Prostate gland (tissue), 2 donors: ENCODE results near the gene EFHD1. TPM values are rescaled to one million over a fixed set of nuclear protein-coding genes. Genes with fewer than 3 reads are reported as not detected.

Source experiments
- DNase-seq: peaks from one replicate; pipeline ENCODE4 v3.0.0-alpha.2; 2019; ENCODE audit warnings: low spot score
- H3K27ac ChIP-seq, 2 donors: fragments of 200-600 bp; sonication (generic); 2 replicates each; pipeline ENCODE4 v1.5.1; 2017 to 2019
- H3K27me3 ChIP-seq: fragments of 200-600 bp; sonication (generic); replicated peaks from 2 replicates; pipeline ENCODE4 v1.5.1; 2019; ENCODE audit not compliant: insufficient read depth
- H3K36me3 ChIP-seq, 2 donors: fragments of 200-600 bp; sonication (generic); 1 replicate in 1 of 2; 2 replicates in 1 of 2; pipeline versions ENCODE4 v1.5.1 to v1.8.1; 2017 to 2019
- H3K4me1 ChIP-seq: fragments of 200-600 bp; sonication (generic); replicated peaks from 2 replicates; pipeline ENCODE4 v1.5.1; 2019
- H3K4me3 ChIP-seq, 2 donors: fragments of 200-600 bp; sonication (generic); 2 replicates each; pipeline ENCODE4 v1.5.1; 2017 to 2019
- H3K9me3 ChIP-seq: fragments of 200-600 bp; sonication (generic); 2 replicates; pipeline ENCODE4 v1.5.1; 2017
- POLR2A ChIP-seq: fragments of 450-650 bp; IDR thresholded peaks from one replicate; pipeline ENCODE4 v1.6.1; 2016; ENCODE audit warnings: antibody characterized with exemption, mild to moderate bottlenecking
- POLR2AphosphoS5 ChIP-seq: sonication (generic); formaldehyde crosslinking; IDR thresholded peaks from one replicate; pipeline ENCODE4 v1.6.1; 2017; ENCODE audit warnings: antibody characterized with exemption
- WGBS: methylation state at CpG from one replicate; pipeline ENCODE4 v1.1.5; 2018; 5-methylcytosine and 5-hydroxymethylcytosine counted together
- intact Hi-C: fragments of 100-400 bp; cut with DNase I; formaldehyde crosslinking; loops from one replicate; pipeline ENCODE4 v1.14.2; 2022
- total RNA-seq, 2 donors: library from RNA; depleted of rRNA; stranded (reverse); fragments of >200 nt; gene quantifications; one replicate each; pipeline ENCODE4 v1.1.0, GENCODE V29; 2016
- TF ChIP-seq, protein P1 (sequence below), 4 experiments: fragments of 200-600 bp in 2 of 4; fragments of 450-650 bp in 2 of 4; sonication (generic) in 2 of 4; IDR thresholded peaks; 1 replicate in 3 of 4; 2 replicates in 1 of 4; pipeline ENCODE4 v1.5.1; 2016 to 2019; ENCODE audit warnings: antibody characterized with exemption in 4 of 4, mild to moderate bottlenecking in 2 of 4, moderate library complexity in 2 of 4

Gene EFHD1
- total RNA-seq, 2 donors from 2014 or later, result 25.9 to 33.1 TPM

DNA sequence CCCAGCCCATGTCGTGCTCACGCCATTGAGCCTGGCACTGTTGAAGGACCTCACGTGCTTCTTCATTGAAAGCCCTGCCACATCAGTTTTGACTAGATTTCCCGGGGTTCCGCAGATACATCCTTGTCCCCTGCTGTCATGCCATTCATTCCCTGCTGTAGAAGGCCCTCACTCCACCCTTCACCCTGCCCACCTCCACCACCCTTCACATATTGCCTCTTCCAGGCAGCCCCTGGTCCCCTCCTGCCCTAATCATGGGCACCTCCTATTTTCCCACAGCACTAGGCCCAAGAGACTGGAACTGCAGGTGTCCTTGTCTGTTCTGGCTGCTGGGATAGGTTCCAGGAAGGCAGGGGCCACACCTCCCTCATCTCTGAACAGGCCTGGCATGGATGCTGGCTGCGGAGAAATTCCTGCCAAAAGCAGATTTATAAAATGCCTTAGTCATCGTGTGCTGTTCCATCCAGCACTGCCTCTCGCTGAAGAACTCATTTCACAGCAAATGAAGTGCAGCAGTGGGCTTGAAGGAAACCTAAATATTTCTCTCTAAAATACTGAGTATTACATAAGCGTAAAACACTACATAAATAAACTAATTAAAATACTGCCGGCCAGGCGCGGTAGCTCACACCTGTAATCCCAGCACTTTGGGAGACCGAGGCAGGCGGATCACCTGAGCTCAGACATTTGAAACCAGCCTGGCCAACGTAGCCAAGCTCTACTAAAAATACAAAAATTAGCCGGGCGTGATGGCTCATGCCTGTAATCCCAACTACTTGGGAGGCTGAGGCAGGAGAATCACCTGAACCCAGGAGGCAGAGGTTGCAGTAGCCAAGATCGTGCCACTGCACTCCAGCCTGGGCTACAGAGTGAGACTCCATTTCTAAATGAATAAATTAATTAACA, 44.5 kb upstream of the EFHD1 start:
- intact Hi-C loops, result loop anchor here (5.0 kb wide), 1 partner anchor 37 kb away; the partner anchor contains the start of genes EIF4E2 and TIGD1
- H3K27me3 ChIP-seq, result no peaks in the 10 kb centered on the region
- no peak overlapping the region for H3K4me3 ChIP-seq
- DNase-seq, result peak; percentile 93
- TF ChIP-seq POLR2A (no peak), POLR2AphosphoS5 (peak; percentile 92)
- TF ChIP-seq, protein P1, sequence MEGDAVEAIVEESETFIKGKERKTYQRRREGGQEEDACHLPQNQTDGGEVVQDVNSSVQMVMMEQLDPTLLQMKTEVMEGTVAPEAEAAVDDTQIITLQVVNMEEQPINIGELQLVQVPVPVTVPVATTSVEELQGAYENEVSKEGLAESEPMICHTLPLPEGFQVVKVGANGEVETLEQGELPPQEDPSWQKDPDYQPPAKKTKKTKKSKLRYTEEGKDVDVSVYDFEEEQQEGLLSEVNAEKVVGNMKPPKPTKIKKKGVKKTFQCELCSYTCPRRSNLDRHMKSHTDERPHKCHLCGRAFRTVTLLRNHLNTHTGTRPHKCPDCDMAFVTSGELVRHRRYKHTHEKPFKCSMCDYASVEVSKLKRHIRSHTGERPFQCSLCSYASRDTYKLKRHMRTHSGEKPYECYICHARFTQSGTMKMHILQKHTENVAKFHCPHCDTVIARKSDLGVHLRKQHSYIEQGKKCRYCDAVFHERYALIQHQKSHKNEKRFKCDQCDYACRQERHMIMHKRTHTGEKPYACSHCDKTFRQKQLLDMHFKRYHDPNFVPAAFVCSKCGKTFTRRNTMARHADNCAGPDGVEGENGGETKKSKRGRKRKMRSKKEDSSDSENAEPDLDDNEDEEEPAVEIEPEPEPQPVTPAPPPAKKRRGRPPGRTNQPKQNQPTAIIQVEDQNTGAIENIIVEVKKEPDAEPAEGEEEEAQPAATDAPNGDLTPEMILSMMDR (IDR thresholded peaks at IDR 0.05), result no peak
- H3K27ac ChIP-seq, result peak overlapping the region; percentile 43 to 57
- no peaks in the 10 kb centered on the region for H3K36me3 ChIP-seq
- no peaks in the 10 kb centered on the region for H3K4me1 ChIP-seq
- 37% methylated on average over 18 of the region's 18 CpGs for WGBS
- no peaks in the 10 kb centered on the region for H3K9me3 ChIP-seq

DNA sequence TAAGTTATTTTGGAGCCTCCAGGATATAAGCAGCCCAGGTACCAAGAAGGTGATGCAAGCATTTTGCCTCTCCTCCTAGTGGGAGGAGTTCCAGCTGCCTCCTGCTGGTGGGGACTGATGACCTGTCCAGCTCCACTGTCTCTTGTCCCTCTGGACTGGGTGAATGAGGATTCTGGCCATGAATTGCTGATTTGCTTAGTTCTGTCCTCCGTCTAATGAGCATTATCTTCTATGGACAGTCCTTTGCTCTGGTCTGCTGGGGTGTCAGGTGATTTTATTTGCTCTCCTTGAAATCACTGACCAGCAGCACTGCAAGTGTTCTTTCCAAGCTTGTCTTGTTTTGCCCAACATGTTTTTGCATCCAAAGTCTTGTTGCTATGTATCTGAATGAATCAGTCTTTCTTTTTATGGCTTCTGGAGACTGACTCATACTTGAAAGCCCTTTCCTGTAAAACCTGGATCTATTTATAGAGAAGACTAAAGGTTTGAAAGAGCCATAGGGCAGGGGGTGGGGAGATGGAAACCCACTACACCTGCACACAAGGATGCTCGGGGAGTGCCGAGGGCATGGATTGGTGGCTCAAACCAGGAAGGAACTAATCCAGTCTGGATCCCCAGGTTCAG, 40.5 kb upstream of the EFHD1 start:
- TF ChIP-seq POLR2AphosphoS5, result peak; percentile 85
- TF ChIP-seq, protein P1 (IDR thresholded peaks at IDR 0.05), result peak in 1 of 4 experiments; percentile 40
- no peak for TF ChIP-seq POLR2A
- H3K4me3 ChIP-seq, result no peak overlapping the region
- intact Hi-C loops, result no loop called here
- no peaks in the 10 kb centered on the region for H3K36me3 ChIP-seq
- DNase-seq, result peak; percentile 41
- WGBS, result 65% methylated on average over 3 of the region's 3 CpGs
- peak overlapping the region in 1 of 2 donors; percentile 59 for H3K27ac ChIP-seq
- no peaks in the 10 kb centered on the region for H3K27me3 ChIP-seq
- no peaks in the 10 kb centered on the region for H3K4me1 ChIP-seq
- H3K9me3 ChIP-seq, result no peaks in the 10 kb centered on the region

DNA sequence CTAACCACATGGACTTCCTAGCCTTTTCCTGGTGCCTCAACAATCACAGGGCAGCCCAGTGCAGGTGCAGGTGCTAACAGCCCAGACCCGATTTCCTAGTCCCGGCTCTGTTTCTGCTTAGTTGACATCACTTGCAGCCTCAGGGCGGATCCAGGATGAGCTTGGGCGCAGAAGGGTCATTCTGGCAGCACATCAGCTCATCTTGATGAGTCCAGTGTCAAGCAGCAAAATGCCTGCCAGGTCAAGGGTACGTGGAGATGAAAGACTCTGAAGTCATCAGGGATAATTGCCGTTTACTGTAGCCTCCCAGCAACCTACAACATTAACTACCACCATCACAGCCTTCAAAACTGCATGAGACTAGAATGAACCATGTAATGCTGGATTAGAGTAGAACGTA, 39.4 kb upstream of the EFHD1 start:
- WGBS, result 79% methylated on average over 7 of the region's 7 CpGs
- intact Hi-C loops, result no loop called here
- H3K27me3 ChIP-seq, result no peaks in the 10 kb centered on the region
- no peak for DNase-seq
- no peaks in the 10 kb centered on the region for H3K9me3 ChIP-seq
- H3K4me3 ChIP-seq, result no peak overlapping the region
- TF ChIP-seq POLR2AphosphoS5 (no peak), POLR2A (no peak)
- TF ChIP-seq, protein P1 (IDR thresholded peaks at IDR 0.05), result no peak
- H3K36me3 ChIP-seq, result no peaks in the 10 kb centered on the region
- no peak overlapping the region for H3K27ac ChIP-seq
- no peaks in the 10 kb centered on the region for H3K4me1 ChIP-seq

DNA sequence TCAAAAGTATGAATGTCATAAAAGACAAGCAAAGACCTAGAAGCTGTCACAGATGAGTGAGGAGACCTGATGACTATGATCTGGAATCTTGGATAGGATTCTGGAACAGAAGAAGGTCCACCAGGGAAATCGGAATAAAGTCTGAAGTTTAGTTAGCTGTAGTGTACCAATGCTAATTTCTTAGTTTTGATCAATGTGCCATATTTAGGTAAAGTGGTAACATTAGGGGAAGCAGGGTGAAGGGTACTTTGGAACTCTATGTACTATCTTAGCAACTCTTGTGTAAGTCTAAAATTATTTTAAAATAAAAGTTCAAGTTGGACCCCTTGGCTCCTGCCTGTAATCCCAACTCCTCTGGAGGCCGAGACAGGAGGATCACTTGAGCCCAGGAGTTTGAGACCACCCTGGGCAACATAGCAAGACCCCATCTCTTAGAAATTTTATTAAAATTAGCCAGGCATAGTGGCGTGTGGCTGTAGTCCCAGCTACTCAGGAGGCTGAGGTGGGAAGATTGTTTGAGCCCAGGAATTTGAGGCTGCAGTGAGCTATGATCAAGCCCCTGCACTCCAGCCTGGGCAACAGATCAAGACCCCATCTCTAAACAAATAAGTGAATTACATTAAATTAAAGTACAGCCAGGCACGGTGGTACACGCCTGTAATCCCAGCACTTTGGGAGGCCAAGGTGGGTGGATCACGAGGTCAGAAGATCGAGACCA, 35.9 kb upstream of the EFHD1 start:
- TF ChIP-seq, protein P1 (IDR thresholded peaks at IDR 0.05), result no peak
- no peak for TF ChIP-seq POLR2A
- no peak for TF ChIP-seq POLR2AphosphoS5
- Histone ChIP-seq H3K27ac (no peak overlapping the region), H3K36me3 (no peaks in the 10 kb centered on the region), H3K9me3 (no peaks in the 10 kb centered on the region), H3K27me3 (no peaks in the 10 kb centered on the region), H3K4me3 (no peak overlapping the region), H3K4me1 (no peaks in the 10 kb centered on the region)
- intact Hi-C loops, result no loop called here
- 95% methylated on average over 7 of the region's 7 CpGs for WGBS
- DNase-seq, result no peak
